ENCODE results near the gene ZMYND12.

ZMYND12 gene

GRCh38 chr1:42449256-42449655 is 6.6 kb downstream of the ZMYND12 start:
- no peak for ATAC-seq
- TF ChIP-seq, protein P1, sequence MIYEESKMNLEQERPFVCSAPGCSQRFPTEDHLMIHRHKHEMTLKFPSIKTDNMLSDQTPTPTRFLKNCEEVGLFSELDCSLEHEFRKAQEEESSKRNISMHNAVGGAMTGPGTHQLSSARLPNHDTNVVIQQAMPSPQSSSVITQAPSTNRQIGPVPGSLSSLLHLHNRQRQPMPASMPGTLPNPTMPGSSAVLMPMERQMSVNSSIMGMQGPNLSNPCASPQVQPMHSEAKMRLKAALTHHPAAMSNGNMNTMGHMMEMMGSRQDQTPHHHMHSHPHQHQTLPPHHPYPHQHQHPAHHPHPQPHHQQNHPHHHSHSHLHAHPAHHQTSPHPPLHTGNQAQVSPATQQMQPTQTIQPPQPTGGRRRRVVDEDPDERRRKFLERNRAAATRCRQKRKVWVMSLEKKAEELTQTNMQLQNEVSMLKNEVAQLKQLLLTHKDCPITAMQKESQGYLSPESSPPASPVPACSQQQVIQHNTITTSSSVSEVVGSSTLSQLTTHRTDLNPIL (CRISPR knock-in tag; IDR thresholded peaks at IDR 0.05; ENCODE audit: low read depth) = no peak
- TF ChIP-seq, protein P2, sequence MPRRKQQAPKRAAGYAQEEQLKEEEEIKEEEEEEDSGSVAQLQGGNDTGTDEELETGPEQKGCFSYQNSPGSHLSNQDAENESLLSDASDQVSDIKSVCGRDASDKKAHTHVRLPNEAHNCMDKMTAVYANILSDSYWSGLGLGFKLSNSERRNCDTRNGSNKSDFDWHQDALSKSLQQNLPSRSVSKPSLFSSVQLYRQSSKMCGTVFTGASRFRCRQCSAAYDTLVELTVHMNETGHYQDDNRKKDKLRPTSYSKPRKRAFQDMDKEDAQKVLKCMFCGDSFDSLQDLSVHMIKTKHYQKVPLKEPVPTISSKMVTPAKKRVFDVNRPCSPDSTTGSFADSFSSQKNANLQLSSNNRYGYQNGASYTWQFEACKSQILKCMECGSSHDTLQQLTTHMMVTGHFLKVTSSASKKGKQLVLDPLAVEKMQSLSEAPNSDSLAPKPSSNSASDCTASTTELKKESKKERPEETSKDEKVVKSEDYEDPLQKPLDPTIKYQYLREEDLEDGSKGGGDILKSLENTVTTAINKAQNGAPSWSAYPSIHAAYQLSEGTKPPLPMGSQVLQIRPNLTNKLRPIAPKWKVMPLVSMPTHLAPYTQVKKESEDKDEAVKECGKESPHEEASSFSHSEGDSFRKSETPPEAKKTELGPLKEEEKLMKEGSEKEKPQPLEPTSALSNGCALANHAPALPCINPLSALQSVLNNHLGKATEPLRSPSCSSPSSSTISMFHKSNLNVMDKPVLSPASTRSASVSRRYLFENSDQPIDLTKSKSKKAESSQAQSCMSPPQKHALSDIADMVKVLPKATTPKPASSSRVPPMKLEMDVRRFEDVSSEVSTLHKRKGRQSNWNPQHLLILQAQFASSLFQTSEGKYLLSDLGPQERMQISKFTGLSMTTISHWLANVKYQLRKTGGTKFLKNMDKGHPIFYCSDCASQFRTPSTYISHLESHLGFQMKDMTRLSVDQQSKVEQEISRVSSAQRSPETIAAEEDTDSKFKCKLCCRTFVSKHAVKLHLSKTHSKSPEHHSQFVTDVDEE (CRISPR knock-in tag; IDR thresholded peaks at IDR 0.05) = no peak
- no peak for TF ChIP-seq RARB (CRISPR knock-in tag; IDR thresholded peaks at IDR 0.05)

DNA sequence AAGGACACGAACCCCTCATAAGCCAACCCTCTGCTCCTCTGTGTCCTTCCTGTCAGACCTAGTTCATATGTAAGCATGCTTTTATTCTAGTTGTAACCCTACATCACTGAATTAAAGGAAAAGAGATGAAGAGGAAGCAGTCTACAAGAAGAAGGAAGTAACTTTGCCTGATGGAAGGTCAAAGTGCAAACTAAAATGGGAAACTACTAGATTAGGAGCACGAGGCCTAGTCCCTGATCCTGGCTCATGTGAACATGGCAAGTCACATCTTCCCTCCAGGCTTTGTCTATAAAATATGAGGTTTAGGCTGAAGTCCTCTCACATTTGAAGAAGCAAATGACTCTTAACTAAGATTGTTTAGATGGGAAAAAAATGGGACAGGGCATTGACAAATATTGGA is 13.2 kb downstream of the ZMYND12 start:
- TF ChIP-seq, protein P1 (CRISPR knock-in tag; IDR thresholded peaks at IDR 0.05; ENCODE audit: low read depth) = no peak
- TF ChIP-seq, protein P3, sequence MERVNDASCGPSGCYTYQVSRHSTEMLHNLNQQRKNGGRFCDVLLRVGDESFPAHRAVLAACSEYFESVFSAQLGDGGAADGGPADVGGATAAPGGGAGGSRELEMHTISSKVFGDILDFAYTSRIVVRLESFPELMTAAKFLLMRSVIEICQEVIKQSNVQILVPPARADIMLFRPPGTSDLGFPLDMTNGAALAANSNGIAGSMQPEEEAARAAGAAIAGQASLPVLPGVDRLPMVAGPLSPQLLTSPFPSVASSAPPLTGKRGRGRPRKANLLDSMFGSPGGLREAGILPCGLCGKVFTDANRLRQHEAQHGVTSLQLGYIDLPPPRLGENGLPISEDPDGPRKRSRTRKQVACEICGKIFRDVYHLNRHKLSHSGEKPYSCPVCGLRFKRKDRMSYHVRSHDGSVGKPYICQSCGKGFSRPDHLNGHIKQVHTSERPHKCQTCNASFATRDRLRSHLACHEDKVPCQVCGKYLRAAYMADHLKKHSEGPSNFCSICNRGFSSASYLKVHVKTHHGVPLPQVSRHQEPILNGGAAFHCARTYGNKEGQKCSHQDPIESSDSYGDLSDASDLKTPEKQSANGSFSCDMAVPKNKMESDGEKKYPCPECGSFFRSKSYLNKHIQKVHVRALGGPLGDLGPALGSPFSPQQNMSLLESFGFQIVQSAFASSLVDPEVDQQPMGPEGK (CRISPR knock-in tag; IDR thresholded peaks at IDR 0.05; ENCODE audit: borderline replicate concordance) = no peak
- ATAC-seq = no peak

DNA sequence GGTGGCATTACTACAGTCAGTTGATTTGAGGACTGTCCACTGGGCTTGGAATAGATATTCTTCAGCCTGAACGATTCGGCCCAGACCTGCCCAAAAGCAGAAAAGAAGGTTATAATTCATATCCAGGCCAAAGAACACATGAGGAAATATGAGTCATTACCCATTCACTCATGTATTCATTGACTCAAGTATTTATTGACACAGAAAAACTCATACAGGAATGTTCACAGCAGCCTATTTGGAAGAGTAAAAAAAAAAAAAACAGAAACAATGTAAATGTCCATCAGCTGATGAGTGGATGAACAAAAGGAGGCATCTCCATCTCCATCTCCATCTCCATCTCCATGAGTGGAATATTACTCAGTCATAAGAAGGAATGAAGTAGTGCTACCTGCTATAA is 15.9 kb downstream of the ZMYND12 start:
- peak; percentile 38; the same call in 2 of the 3 replicates for ATAC-seq
- TF ChIP-seq, protein P1 (CRISPR knock-in tag; IDR thresholded peaks at IDR 0.05; ENCODE audit: low read depth) = no peak
- TF ChIP-seq, protein P3 (CRISPR knock-in tag; IDR thresholded peaks at IDR 0.05; ENCODE audit: borderline replicate concordance) = no peak
- TF ChIP-seq OSR1 (CRISPR knock-in tag; IDR thresholded peaks at IDR 0.05) = no peak
- TF ChIP-seq RARB (CRISPR knock-in tag; IDR thresholded peaks at IDR 0.05) = no peak
- TF ChIP-seq ZNF70 (CRISPR knock-in tag; IDR thresholded peaks at IDR 0.05) = no peak
- TF ChIP-seq ZNF565 (CRISPR knock-in tag; conservative IDR thresholded peaks at IDR 0.05; ENCODE audit: low read depth) = no peak
- no peak for TF ChIP-seq TOX (CRISPR knock-in tag; IDR thresholded peaks at IDR 0.05; ENCODE audit: borderline replicate concordance)
- no peak for TF ChIP-seq GLIS3 (CRISPR knock-in tag; IDR thresholded peaks at IDR 0.05)
- TF ChIP-seq, protein P2 (CRISPR knock-in tag; IDR thresholded peaks at IDR 0.05) = no peak
- no peak for TF ChIP-seq ISL1 (CRISPR knock-in tag; IDR thresholded peaks at IDR 0.05)
- no peak for TF ChIP-seq ZFP3 (CRISPR knock-in tag; IDR thresholded peaks at IDR 0.05)
- no peak for TF ChIP-seq ESRRG (CRISPR knock-in tag; IDR thresholded peaks at IDR 0.05)
- no peak for TF ChIP-seq ARNTL (CRISPR knock-in tag; IDR thresholded peaks at IDR 0.05; ENCODE audit: borderline replicate concordance, low read depth)
- no peak for TF ChIP-seq PPARA (CRISPR knock-in tag; IDR thresholded peaks at IDR 0.05; ENCODE audit: borderline replicate concordance)
- TF ChIP-seq, protein P4, sequence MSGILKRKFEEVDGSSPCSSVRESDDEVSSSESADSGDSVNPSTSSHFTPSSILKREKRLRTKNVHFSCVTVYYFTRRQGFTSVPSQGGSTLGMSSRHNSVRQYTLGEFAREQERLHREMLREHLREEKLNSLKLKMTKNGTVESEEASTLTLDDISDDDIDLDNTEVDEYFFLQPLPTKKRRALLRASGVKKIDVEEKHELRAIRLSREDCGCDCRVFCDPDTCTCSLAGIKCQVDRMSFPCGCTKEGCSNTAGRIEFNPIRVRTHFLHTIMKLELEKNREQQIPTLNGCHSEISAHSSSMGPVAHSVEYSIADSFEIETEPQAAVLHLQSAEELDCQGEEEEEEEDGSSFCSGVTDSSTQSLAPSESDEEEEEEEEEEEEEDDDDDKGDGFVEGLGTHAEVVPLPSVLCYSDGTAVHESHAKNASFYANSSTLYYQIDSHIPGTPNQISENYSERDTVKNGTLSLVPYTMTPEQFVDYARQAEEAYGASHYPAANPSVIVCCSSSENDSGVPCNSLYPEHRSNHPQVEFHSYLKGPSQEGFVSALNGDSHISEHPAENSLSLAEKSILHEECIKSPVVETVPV (CRISPR knock-in tag; IDR thresholded peaks at IDR 0.05) = no peak
- no peak for TF ChIP-seq BACH2 (CRISPR knock-in tag; IDR thresholded peaks at IDR 0.05; ENCODE audit: borderline replicate concordance)
- TF ChIP-seq TCF4 (CRISPR knock-in tag; IDR thresholded peaks at IDR 0.05; ENCODE audit: borderline replicate concordance) = no peak
- no peak for TF ChIP-seq ZNF8 (CRISPR knock-in tag; IDR thresholded peaks at IDR 0.05)
- no peak for TF ChIP-seq SNAI2 (CRISPR knock-in tag; IDR thresholded peaks at IDR 0.05)
- TF ChIP-seq CSDC2 (CRISPR knock-in tag; IDR thresholded peaks at IDR 0.05) = no peak
